PC-3 (cell line): Measurements from ENCODE around the gene PNMA6E.

Experiments used
- CTCF ChIP-seq: fragments of 300-600 bp; sonication (generic); conservative IDR thresholded peaks from 2 replicates; pipeline ENCODE4 v1.5.1; 2017; ENCODE audit warnings: antibody characterized with exemption, low read depth, mild to moderate bottlenecking, low read length
- EZH2 ChIP-seq: fragments of 300-600 bp; sonication (generic); IDR thresholded peaks from one replicate; pipeline ENCODE4 v1.6.1; 2017; ENCODE audit warnings: antibody characterized with exemption, mild to moderate bottlenecking, low read length; ENCODE audit not compliant: unreplicated experiment
- EZH2phosphoT487 ChIP-seq: fragments of 300-600 bp; sonication (generic); IDR thresholded peaks from 2 replicates; pipeline ENCODE4 v1.6.1; 2018; ENCODE audit warnings: mild to moderate bottlenecking, antibody characterized with exemption, low read length, borderline replicate concordance

- TF ChIP-seq EZH2 (no peak), CTCF (no peak), EZH2phosphoT487 (no peak)
Measured at GRCh38 chrX:153375571-153375970, 25.6 kb downstream of the PNMA6E start.
